Fibroblast of pulmonary artery (primary cell): ENCODE measurements around the gene RAD21L1.

Experiments used
- DNase-seq: peaks from one replicate; pipeline ENCODE4 v3.0.0-alpha.2; 2010; ENCODE audit warnings: low read depth
- H3K4me3 ChIP-seq: replicated peaks from 2 replicates; pipeline ENCODE4 v1.5.1; 2011; ENCODE audit warnings: low read depth, mild to moderate bottlenecking, control low read depth, low read length, moderate library complexity
- CTCF ChIP-seq: IDR thresholded peaks from 2 replicates; pipeline ENCODE4 v1.5.1; 2011; ENCODE audit warnings: mild to moderate bottlenecking, control low read depth, low read length, inconsistent platforms; ENCODE audit errors: missing control alignments

The RAD21L1 gene

GRCh38 chr20:1295276-1295930 is 69.6 kb downstream of the RAD21L1 start:
- TF ChIP-seq CTCF: no peak
- no peak for DNase-seq
- no peak overlapping the region for H3K4me3 ChIP-seq

DNA sequence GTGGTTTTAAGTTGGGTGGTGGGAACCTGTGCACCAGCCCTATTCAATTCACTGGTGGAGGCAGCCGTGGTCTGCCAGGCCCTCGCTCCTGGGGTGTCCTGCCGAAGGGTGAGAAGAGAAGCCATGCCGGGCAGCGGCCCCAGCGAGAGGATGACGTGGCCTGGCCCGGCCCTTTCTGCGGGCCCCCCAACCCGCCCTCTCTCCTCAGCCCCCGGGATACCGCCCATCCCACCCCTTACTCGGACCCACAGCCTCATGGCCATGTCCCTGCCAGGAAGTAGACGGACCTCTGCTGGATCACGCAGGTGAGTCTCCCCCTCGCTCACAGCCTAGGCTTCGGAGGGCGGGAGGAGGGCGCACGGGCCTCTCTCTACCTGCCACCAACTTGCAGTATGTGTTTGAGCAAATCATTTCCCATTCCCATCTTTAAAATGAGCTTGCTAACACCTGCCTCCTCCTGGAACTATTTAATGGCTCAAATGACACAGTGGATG is 70.3 kb downstream of the RAD21L1 start:
- TF ChIP-seq CTCF: no peak
- no peak overlapping the region for H3K4me3 ChIP-seq
- DNase-seq: no peak

GRCh38 chr20:1296922-1297321 is 71.1 kb downstream of the RAD21L1 start:
- H3K4me3 ChIP-seq: no peak overlapping the region
- DNase-seq: no peak
- no peak for TF ChIP-seq CTCF

DNA sequence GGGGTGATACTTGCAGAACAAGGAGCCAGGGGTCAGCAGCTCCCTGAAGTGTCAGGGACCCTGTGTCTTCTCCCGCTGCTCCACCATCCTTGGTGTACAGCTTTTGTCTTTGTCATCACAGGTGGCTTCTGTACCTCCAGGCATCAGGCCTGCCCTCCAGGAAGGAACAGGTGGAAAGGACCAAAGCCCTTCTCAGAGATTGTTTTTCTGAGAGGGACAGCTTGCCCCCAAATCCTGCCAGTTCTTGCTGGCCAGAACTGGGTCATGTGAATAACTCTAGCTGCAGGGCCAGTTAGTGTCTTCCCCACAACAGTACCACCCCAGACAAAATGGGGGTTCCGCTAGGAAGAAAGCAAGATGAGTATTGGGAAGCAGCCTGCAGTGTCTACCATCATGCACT is 71.6 kb downstream of the RAD21L1 start:
- H3K4me3 ChIP-seq: no peak overlapping the region
- no peak for DNase-seq
- no peak for TF ChIP-seq CTCF

- TF ChIP-seq CTCF: no peak
- no peak overlapping the region for H3K4me3 ChIP-seq
- DNase-seq: no peak
Measured at GRCh38 chr20:1298166-1298565, 72.3 kb downstream of the RAD21L1 start.

DNA sequence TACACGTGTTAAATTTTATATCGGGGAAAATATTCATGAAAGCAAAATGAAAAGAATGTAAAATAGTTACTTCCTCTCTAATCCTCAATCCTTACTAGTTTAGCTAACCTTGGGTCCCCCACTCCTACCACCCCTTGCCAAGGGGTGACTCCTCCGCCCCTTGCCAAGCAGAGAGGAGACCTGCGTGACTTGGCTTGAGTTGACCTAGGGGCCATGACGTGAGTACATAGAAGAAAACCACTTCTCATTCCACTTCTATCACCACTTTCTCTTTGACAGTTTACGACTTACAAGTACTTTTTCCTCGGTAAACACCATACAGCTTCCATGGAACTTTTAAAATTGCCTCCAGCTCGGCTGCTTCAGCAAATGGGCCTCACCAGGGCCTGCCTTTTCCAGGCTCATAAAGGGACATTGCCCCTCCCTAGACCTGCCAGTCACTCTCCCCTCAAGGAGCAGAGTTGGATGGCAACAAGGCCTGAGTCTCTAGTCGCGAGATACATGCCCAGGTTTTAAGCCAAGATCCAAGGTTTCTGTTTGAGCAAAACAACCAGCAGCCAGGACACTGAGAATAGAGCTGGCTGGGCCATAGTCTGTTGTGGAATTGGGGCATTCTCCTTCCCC is 73.2 kb downstream of the RAD21L1 start:
- no peak for TF ChIP-seq CTCF
- no peak overlapping the region for H3K4me3 ChIP-seq
- DNase-seq: no peak

GRCh38 chr20:1299522-1299921 is 73.7 kb downstream of the RAD21L1 start:
- H3K4me3 ChIP-seq: no peak overlapping the region
- no peak for DNase-seq
- peak; percentile 10 for TF ChIP-seq CTCF
